Retinal pigment epithelial cell (primary cell): ENCODE data around the gene TMSB4X.
"Not testable (repeated sequence)": the region's sequence is repeated elsewhere in the genome, so short reads cannot be mapped to it uniquely, and the experiment has no call there.

ENCODE experiments used
- DNase-seq: peaks from one replicate; pipeline ENCODE4 v3.0.0-alpha.2; 2010; ENCODE audit warnings: low read depth
- H3K4me3 ChIP-seq: 2 replicates; pipeline ENCODE4 v1.5.1; 2011; ENCODE audit warnings: mild to moderate bottlenecking, low read length, control low read depth, moderate library complexity
- TF ChIP-seq, protein P1 (sequence below): conservative IDR thresholded peaks from 2 replicates; pipeline ENCODE4 v1.5.1; 2011; ENCODE audit warnings: low read depth, low read length, control low read depth, inconsistent platforms

TMSB4X gene

DNA sequence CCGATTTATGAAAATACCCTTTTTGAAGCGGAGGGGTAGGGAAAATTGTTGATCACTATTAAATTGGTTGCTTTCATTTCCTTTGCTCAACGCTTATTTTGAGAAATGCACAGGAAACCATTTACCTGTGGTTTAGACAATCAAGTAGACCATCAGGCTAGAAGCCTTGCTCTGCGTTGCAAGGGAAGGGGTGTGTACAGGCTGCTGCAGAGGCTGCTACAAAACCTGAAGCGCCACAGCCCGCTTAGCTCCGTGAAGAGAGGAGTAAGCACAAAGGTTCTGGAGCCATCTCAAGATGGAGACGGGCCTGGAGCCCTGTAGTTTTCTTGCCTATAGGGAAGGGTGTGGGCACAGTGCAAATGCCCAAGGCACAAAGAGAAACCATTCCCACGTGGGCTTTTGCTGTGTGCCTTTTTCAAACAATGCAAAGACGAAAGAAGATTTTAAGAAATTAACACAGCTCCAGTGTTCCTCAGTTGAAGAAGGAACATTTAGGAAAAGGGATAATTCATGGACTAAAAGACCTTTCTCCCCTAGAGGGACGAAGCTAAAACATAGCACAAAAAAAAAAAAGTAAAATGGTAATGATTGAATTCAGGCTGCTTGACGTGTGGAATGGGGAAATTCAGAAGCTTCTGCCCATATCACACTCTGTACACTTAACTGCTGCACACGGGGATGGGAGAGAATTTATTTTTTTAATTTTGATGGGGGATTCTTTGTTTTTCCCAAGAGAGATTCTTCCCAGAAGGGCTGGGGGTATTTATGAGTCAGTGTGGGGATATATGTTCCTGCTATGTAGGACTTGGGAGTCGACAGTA is 3.5 kb downstream of the TMSB4X start:
- DNase-seq, result peak; percentile 58
- TF ChIP-seq, protein P1, sequence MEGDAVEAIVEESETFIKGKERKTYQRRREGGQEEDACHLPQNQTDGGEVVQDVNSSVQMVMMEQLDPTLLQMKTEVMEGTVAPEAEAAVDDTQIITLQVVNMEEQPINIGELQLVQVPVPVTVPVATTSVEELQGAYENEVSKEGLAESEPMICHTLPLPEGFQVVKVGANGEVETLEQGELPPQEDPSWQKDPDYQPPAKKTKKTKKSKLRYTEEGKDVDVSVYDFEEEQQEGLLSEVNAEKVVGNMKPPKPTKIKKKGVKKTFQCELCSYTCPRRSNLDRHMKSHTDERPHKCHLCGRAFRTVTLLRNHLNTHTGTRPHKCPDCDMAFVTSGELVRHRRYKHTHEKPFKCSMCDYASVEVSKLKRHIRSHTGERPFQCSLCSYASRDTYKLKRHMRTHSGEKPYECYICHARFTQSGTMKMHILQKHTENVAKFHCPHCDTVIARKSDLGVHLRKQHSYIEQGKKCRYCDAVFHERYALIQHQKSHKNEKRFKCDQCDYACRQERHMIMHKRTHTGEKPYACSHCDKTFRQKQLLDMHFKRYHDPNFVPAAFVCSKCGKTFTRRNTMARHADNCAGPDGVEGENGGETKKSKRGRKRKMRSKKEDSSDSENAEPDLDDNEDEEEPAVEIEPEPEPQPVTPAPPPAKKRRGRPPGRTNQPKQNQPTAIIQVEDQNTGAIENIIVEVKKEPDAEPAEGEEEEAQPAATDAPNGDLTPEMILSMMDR, result no peak

DNA sequence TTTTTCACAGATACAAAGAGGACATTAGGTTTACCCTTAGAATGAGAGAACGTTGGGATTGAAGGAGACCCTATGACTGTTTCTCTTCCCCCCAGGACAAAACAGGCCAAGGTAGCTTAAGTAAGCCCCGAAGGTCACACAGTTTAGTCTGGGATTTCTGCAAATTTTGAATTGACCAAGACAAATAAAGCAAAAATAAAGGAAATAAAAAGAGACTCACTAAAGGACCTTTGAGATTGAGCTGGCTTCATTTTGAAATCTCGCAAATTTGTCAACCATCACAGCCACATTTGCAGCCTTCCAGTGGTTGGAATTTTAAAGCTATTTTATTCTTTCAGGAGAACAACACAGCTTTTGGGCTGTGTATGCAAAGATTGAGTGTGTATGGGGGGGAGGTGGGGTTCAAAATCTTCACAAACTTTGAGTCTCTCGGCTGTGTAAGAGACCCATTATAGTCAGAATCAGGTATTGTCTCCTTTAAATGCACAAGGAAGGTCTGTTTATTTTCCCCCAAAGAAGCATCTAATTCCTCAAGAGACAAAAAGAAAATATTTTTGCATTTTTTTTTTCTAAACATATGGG is 4.2 kb downstream of the TMSB4X start:
- TF ChIP-seq, protein P1, result no peak
- no peak for DNase-seq
- no peak overlapping the region for H3K4me3 ChIP-seq

More for the DNA sequence above, 3.5 kb downstream of the TMSB4X start:
- H3K4me3 ChIP-seq, result no peak overlapping the region

DNA sequence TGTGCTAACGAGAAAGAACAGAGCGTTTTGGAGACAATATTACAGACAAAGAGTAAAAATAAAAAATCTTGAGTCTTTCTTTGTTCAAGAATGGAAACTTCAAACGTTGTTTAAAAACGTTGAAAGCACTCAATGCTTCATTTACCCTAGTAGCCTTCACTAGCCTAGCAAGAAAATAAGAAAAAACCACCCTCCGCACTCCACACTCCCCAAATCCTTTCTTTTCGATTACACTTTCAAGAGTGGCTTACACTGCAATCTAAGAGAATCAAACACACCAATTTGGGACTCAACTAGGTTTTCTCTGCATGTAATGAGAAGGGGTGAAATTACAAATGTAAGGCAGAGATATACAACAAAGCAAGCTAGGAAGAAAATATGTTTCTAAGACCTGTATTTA is 4.7 kb downstream of the TMSB4X start:
- TF ChIP-seq, protein P1, result no peak
- H3K4me3 ChIP-seq, result no peak overlapping the region
- no peak for DNase-seq

DNA sequence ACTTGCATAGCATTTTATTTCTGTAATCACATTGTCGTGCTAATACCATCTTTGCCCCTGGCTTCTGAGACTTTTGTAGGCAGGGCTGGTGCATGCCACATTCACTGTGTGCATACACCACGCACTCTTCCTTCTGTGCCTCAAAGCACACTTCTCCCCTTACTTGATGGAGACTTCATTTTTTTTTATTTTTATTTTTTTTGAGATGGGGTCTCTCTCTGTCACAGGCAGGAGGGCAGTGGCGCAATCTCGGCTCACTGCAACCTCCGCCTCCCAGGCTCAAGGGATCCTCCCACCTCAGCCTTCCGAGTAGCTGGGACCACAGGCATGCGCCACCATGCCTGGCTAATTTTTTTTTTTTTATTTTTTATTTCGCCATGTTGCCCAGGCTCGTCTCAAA is 5.1 kb downstream of the TMSB4X start:
- not testable (repeated sequence) for H3K4me3 ChIP-seq, DNase-seq

DNA sequence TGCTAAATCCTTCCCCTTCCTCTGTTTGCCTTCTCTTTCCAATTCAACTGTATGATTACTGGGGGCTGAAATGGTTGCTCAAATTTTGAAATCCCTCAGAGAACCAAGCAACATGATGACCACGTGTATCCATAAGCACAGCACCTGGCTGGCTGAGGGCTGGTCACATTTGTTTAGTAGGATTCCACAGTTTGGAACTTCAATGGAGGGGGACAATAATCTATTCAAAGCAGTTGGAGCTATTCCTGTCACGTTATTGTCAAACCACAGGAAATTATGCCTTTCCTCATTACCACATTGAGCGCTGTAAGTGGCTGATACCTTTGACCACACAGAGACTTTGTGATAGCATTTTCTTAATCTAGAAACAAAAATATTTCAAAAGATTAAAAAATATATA is 7.0 kb downstream of the TMSB4X start:
- TF ChIP-seq, protein P1, result no peak
- no peak for DNase-seq
- no peak overlapping the region for H3K4me3 ChIP-seq

DNA sequence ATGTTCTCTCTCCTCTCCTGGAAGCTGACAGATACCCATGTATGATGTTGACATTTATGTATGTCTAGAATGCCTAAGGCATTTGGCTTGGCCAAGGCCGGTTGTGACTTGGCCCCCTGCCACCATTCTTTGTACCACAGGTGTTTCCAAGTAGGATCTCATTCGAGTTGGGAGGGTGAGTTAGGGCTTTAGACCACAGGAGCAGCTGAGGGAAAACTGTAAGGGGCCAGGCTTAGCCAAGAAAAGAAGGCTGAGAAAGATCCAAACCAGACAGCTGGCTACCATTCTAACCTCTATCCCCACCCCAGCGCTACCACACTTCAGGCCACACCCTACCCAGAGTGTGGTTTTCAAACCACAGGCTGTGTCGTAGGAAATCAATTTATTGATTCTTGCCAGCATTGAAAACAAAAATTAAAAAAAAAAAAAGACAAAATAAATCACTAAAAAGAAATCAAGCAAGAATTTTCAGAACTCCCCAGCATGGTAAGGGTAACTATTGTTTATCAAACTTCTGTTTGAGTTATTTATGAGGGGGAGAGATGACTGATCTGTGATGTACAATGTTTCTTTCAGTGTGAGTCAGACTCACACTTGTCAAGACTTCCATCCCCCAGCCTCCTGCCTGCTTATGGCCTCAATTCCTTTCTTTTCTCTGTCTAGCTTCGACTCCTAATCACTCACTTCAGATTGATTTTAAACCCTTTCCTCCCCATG is 9.9 kb downstream of the TMSB4X start:
- H3K4me3 ChIP-seq, result no peak overlapping the region
- TF ChIP-seq, protein P1, result no peak
- no peak for DNase-seq

DNA sequence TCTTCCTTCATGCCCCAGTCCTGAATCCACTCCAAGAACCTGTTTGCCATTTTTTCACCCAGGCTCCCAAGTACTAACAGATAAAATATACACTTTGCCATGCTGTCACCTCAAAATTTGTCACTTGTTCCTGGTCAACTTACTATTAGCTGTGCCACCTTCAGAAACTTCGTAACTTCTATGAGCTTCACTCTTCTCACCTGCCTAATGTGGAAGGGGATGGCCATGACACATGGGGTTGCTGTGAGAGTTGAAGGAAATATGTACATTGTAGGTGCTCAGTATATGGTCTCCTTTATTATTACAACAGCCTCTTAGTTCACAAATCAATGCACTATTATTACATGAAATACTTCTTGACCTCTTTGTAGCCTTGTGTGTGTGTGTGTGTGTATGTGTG is 10.4 kb downstream of the TMSB4X start:
- no peak overlapping the region for H3K4me3 ChIP-seq
- TF ChIP-seq, protein P1, result no peak
- no peak for DNase-seq
